Measurements from ENCODE around the gene KDELR3.

DNA sequence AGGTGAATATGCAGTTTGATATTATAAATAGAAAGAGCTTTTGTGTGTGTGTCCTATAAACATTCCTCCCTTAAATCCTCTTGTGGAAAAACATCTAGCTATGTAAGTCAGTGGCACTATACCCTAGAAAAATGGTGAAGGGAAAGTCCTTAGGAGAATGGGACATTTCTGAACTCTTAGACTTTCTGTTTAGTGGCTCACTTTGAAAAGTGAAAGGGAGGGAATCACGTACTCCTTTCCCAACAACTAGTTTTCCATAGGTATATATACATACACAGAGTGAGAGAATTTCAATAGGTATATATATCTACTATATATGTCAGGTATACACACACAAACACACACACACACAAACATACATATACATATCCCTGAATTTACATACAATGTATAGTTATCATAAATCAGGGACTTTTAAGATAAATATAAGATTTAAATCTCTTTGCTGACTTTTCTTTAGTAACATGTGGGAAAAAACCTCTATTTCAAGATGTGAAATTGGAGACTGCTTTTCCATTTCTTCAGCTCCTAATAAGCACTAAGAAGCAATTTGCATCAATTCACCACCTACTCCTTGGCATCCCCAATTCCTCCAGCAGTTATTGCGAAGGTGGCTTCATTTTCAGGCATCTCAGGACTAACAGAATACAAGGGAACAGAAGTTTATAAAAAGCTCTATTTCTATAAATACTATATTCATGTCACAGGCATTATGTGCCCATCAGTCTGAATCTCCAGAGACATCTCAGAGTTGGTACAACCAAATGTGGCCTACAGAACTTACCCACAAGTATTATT is 51.8 kb downstream of the KDELR3 start:
- TF ChIP-seq MYC (IDR thresholded peaks at IDR 0.05; ENCODE audit: low read depth, low read length): no peak
- TF ChIP-seq, protein P1, sequence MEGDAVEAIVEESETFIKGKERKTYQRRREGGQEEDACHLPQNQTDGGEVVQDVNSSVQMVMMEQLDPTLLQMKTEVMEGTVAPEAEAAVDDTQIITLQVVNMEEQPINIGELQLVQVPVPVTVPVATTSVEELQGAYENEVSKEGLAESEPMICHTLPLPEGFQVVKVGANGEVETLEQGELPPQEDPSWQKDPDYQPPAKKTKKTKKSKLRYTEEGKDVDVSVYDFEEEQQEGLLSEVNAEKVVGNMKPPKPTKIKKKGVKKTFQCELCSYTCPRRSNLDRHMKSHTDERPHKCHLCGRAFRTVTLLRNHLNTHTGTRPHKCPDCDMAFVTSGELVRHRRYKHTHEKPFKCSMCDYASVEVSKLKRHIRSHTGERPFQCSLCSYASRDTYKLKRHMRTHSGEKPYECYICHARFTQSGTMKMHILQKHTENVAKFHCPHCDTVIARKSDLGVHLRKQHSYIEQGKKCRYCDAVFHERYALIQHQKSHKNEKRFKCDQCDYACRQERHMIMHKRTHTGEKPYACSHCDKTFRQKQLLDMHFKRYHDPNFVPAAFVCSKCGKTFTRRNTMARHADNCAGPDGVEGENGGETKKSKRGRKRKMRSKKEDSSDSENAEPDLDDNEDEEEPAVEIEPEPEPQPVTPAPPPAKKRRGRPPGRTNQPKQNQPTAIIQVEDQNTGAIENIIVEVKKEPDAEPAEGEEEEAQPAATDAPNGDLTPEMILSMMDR (IDR thresholded peaks at IDR 0.05; ENCODE audit: extremely low read depth in 1 of 2, insufficient read depth in 1 of 2, low read depth in 1 of 2, low read length in 2 of 2): no peak

Measured in endothelial cell of umbilical vein (primary cell).